ENCODE data around the gene TMEM44. TPM values are rescaled to one million over a fixed set of nuclear protein-coding genes. Genes with fewer than 3 reads are reported as not detected.

Gene TMEM44
- total and polyA plus RNA-seq, 12 donors, result 1.3 to 20.4 (median 7.3) TPM

- WGBS, 4 donors, result 67 to 83% (median 76%) methylated on average over 8 of the region's 8 CpGs
- no peak overlapping the region for H3K27ac ChIP-seq
- no peaks in the 10 kb centered on the region for H3K27me3 ChIP-seq
- TF ChIP-seq POLR2A (IDR thresholded peaks at IDR 0.05) (no peak), CTCF (IDR thresholded peaks at IDR 0.05) (no peak)
- no peaks in the 10 kb centered on the region for H3K36me3 ChIP-seq (replicated peaks in 1 of 2)
- no peak overlapping the region for H3K4me3 ChIP-seq
- no peaks in the 10 kb centered on the region for H3K9me3 ChIP-seq (replicated peaks in 1 of 3)
- no peaks in the 10 kb centered on the region for H3K4me1 ChIP-seq (replicated peaks in 1 of 2)
- intact Hi-C loops (cut with DNase I), result no loop called here
- DNase-seq, result no peak
These were observed 21.0 kb downstream of the TMEM44 start for GRCh38 chr3:194612221-194612620.

GRCh38 chr3:194610689-194611088 lies 22.5 kb downstream of the TMEM44 start:
- Histone ChIP-seq H3K27ac (no peak overlapping the region), H3K4me1 (replicated peaks in 1 of 2) (no peaks in the 10 kb centered on the region), H3K27me3 (no peaks in the 10 kb centered on the region), H3K4me3 (no peak overlapping the region), H3K9me3 (replicated peaks in 1 of 3) (no peaks in the 10 kb centered on the region), H3K36me3 (replicated peaks in 1 of 2) (no peaks in the 10 kb centered on the region)
- TF ChIP-seq CTCF (IDR thresholded peaks at IDR 0.05) (no peak), POLR2A (IDR thresholded peaks at IDR 0.05) (no peak)
- intact Hi-C loops (cut with DNase I), result no loop called here
- DNase-seq, result no peak
- 83 to 96% (median 92%) methylated on average over 3 of the region's 3 CpGs for WGBS, 4 donors

GRCh38 chr3:194609601-194610000 lies 23.6 kb downstream of the TMEM44 start:
- Histone ChIP-seq H3K9me3 (replicated peaks in 1 of 3) (no peaks in the 10 kb centered on the region), H3K27ac (no peak overlapping the region), H3K27me3 (no peaks in the 10 kb centered on the region), H3K36me3 (replicated peaks in 1 of 2) (no peaks in the 10 kb centered on the region), H3K4me1 (replicated peaks in 1 of 2) (no peaks in the 10 kb centered on the region), H3K4me3 (no peak overlapping the region)
- DNase-seq, result no peak
- intact Hi-C loops (cut with DNase I), result no loop called here
- no peak for TF ChIP-seq CTCF (IDR thresholded peaks at IDR 0.05)
- TF ChIP-seq POLR2A (IDR thresholded peaks at IDR 0.05), result no peak
- WGBS, 4 donors, result 84 to 91% (median 87%) methylated on average over 13 of the region's 13 CpGs

- WGBS, 4 donors, result 86 to 91% (median 88%) methylated on average over 9 of the region's 9 CpGs
- DNase-seq, result no peak
- Histone ChIP-seq H3K27me3 (no peaks in the 10 kb centered on the region), H3K27ac (no peak overlapping the region), H3K36me3 (replicated peaks in 1 of 2) (no peaks in the 10 kb centered on the region), H3K9me3 (replicated peaks in 1 of 3) (no peaks in the 10 kb centered on the region), H3K4me1 (replicated peaks in 1 of 2) (no peaks in the 10 kb centered on the region), H3K4me3 (no peak overlapping the region)
- intact Hi-C loops (cut with DNase I), result no loop called here
- TF ChIP-seq CTCF (IDR thresholded peaks at IDR 0.05) (no peak), POLR2A (IDR thresholded peaks at IDR 0.05) (no peak)
These were observed 24.2 kb downstream of the TMEM44 start for GRCh38 chr3:194608981-194609380.
